DMS79 treated with DMSO at 0.1 percent for 48 hours (cell line): ENCODE results near the gene ABLIM2.
A peak's percentile ranks its signal among the peaks of the same experiment; 100 is the strongest.

Experiments used
- DNase-seq: peaks from one replicate; lab custom pipeline; 2025; lab: John Stamatoyannopoulos, UW

Gene ABLIM2

DNA sequence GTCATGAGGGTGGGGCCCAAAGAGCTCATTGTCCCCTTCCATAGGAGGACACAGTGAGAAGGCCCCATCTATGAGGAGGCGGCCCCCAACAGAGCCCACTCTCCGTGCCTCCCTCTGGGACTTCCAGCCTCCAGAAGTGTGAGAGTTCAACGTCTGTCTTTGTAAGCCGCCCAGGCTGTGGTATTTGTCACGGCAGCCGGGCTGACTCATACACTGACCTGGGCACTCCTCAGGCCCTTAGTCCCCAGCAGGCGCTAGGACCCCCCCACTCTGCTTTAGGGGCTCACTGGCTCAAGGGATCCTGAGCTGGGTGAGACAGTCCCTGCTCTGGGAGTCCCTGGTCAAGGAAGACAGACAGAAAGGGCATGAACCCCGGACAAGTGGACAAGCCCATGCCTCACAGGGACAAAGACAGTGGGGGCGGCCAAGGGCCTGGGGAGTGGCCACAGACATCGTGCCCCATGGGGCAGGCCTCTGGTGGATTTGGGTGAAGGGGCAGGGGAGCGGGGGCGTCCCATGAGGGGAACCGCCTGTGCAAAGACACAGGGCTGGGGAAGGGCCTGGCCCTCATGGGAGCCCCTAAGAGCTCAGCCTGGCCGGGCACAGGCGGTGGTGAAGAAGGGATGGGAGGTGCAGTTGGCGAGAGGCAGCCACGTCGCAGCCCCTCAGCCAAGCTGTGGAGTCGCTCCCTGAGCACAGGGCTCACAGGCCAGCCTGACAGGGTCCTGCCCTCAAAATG, 21.5 kb downstream of the ABLIM2 start:
- no peak for DNase-seq

DNA sequence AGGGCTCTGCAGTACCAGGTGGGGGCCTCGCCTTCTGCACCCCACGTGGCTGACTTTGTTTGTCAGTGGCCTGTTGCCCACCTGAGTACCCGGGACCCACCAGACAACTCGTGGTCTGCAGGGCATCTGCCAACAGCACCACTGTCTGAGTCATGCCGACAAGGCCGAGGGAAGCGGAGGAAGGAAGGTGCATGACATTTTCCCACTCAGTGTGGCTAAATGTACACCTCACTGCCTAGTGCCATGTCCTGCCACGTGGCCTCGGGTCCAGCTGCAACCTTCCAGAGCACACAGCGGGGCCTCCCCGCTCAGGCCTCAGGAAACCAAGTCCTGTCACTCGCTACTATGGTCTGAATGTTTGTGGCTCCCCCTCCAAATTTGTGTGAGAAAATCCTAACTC, 22.1 kb downstream of the ABLIM2 start:
- DNase-seq: no peak

DNA sequence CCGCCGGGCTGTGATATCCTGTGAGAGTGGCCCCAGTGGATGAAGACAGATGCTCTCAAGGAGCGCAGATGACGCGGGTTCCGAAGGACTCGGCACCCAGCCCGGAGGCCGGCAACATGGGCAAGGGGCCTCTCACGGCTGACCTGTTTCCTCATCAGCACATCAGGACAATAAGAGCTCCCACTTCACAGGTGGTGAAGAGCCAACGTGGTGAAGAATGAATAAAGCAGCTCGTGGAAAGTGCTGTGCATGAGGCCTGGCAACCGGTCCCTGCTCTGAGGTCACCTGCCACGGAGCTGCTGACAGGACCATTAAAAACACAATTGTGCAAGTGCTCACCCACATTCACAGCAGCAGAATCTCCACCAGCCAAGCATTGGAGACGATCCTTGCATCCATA, 22.9 kb downstream of the ABLIM2 start:
- no peak for DNase-seq

DNA sequence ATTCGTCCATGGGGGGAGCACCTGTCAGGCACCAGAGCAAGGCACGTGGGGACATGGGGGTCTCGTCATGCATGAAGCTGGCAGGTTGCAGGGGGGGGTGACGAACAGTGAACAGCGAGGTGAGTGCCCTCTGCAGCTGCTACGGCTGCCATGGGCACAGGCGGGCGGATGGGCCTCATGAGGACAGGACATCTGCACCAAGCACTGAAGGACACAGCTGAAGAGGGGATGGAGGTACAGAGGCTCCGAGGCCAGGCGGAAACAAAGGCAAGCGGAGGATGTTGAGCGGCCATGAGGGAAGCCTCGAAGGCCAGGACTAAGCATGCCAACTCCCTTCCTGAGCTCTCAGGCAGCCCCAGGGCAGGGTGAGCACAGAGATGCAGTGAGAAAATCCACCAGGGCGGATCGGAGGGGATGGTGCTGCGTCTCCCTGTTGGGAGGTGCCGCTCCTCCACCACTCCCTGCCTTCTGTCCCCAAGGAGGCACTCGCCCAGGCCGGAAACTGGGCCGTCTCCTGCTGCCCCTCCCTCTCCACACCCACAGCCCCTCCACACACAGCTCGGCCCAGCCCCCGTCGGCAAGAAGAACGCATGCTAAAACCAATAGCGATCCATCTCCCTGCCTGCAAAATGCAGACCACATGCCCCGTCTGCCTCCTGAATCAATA, 24.6 kb downstream of the ABLIM2 start:
- DNase-seq: no peak

DNA sequence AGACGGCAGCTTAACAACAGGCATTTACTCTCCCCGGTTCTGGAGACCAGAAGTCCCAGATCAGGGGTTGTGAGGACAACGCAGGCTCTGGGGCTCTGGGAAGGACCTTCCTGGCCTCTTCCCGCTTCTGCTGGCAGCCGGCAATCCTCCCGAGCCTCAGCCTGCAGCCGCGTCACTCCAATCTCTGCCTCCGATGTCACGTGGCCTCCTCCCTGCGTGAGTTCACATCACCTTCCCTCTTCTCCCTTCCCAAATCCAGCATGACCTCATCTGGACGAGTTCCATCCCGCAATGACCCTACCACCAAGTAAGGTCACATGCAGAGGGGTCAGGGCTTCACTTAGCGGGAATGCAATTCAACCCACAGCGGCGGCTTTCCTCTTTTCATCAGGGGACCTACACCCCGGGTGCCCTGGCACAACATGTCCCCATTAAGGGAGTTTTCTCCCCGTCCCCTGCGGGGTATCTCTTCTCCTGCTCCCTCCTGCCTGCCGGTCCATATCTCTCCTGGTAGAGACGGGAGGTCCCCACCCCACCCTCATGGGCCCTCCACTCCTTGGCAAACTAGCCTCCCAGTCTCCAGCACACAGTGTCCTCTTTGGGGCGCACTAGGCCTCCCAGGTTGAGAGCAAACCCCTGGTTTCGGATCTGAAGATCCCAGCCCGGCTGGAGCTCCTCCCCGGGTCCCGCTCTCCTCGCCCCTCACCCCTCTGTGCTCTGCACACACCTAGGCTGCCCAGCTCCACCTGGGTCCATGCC, 25.5 kb downstream of the ABLIM2 start:
- no peak for DNase-seq

DNA sequence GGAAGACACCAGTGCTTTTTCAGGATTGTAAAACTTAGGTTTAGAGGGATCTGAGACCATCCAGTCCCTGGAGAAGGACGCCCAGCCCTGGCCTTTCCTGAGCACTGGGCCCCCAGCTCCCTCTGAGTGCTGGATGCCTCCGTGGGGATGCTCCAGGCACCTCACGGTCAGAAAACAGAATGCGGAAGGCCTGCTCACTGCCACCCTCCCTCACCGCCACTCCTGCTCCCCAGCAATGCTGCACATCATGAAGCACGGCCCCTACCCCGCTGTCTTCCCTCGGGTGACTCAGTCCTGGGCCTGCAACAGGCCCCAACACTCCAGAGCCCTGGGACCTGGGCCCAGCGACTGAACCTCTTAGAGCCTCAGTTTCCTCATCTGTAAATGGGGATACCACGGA, 26.2 kb downstream of the ABLIM2 start:
- DNase-seq: no peak

DNA sequence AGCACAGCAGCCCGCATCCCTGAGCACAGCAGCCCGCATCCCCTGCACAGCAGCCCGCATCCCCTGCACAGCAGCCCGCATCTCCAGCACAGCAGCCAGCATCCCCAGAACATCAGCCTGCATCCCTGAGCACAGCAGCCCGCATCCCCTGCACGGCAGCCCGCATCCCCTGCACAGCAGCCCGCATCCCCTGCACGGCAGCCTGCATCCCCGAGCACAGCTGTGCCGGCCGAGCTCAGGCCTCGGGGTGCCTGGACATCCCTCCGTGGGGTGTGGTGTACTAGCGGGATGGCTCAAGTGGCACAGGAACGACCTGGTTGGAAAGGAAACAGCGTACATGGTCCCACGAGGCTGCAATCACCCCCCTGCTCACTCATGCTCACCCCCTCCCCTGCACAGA, 26.8 kb downstream of the ABLIM2 start:
- DNase-seq: no peak

DNA sequence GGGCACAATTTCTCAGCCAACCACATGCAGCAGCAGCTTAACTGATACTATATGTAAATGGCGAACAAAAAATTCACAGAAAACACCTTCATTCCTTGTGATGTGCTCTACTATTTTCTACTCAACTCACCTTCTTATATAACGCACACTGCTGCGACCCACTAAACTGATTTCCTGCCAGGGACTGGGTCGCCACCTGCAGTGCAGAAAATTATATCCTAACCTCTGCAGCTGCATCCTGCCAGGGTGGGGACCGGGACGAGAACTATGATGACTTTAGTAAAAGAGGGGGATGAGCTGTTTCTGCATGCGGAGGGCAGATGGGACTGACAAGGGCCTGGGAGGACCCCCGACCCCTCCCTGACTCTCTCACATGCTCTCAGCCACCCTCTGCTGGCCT, 27.4 kb downstream of the ABLIM2 start:
- no peak for DNase-seq

DNA sequence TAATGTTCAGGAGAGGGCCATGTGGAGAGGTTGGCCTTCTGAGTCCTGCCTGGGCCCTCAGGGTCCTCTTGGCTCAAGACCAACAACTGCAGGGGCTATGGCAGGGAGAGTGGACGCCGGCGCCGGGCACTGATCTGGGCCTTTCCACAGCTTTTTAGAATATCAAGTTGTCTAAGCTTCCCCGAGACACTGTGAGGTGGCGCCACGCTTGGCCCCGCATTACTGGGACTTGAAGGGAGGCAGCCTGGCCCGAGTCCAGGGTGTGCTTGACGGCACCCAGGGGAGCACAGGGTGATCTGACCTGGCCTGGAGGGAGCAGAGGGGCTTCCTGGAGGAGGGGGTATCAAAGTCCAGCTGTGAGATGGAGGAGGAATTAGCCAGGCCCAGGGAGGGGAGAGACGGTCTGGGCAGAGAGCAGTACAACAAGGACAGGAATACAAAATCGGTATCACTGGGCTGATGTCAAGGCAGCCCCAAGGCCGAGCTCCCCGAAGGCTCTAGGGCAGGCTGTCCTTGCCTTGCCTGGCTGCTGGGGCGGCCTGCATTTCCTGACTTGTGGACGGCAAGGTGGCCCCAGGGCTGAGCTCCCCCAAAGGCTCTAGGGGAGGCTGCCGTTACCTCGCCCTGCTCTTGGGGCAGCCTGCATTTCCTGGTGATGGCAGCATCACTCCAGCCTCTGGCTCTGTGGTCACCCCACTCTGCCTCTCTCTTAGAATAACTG, 28.1 kb downstream of the ABLIM2 start:
- no peak for DNase-seq

DNA sequence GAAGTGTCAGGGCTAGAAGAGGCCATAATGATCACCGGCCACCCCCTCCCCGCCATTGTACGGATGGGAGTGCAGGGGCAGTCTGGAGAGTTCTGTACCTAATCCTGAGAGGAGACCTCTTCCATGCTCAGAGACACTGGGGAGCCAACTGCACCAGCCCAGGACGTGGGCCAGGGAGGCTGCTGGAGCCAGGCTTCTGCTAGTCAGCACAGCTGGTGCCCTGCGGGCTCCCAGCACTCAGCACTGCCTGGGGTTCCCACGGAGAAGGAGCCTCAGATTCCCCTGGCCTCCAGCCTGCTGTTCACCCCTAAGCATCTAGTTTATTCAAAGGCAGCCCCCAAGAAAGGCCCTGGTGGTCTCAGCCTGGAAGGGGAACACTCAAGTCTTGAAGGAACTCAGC, 28.8 kb downstream of the ABLIM2 start:
- no peak for DNase-seq

DNA sequence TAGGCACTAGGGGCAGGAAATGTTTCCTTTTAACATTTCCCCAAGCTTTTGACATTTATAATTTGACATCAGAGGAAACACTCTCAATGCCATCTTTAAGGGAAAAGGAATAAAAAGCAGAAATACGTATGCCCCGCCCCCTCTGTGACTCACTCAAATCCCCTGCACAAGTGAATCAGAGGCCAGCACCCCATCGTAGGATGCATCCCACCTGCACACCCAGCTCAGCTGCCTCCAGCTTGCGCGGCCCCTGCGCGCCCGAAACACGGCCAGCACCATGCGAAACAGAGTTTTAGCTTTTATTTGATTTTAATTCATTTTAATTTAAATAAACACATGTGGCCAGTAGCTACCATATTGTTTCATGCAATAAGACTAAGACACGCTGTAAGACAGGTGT, 29.5 kb downstream of the ABLIM2 start:
- no peak for DNase-seq

DNA sequence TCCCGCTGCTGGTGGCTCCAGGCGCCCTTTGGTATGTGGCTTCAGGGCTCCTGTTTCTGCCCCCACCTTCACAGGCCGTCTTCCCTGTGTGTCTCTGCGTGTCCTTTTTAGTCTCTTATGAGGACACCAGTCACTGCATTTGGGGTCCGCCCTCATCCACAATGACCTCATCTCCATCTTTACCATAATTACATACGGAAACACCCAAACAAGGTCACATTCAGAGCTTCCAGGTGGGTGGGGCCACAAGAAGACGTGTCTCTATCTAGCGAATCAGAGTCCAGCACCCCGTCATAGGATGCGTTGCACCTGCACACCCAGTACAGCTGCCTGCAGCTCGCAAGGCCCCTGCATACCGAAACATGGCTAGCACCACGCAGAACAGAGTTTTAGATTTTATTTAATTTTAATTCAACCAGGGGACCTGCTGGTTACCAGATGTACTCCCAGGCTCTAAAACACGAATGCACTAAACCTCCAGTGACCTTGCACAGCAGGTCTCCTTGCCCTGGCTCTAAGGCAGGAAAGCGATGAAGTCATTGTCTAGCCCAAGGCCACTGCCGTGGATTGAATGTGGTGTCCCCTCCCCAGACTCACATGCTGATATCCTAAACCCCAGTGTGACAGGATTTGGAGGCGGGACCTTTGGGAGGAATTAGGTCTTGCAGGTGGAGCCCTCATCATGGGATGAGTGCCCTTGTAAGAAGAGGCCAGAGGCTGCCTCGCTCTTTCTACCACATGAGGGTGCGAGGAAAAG, 30.3 kb downstream of the ABLIM2 start:
- peak; percentile 18 for DNase-seq

DNA sequence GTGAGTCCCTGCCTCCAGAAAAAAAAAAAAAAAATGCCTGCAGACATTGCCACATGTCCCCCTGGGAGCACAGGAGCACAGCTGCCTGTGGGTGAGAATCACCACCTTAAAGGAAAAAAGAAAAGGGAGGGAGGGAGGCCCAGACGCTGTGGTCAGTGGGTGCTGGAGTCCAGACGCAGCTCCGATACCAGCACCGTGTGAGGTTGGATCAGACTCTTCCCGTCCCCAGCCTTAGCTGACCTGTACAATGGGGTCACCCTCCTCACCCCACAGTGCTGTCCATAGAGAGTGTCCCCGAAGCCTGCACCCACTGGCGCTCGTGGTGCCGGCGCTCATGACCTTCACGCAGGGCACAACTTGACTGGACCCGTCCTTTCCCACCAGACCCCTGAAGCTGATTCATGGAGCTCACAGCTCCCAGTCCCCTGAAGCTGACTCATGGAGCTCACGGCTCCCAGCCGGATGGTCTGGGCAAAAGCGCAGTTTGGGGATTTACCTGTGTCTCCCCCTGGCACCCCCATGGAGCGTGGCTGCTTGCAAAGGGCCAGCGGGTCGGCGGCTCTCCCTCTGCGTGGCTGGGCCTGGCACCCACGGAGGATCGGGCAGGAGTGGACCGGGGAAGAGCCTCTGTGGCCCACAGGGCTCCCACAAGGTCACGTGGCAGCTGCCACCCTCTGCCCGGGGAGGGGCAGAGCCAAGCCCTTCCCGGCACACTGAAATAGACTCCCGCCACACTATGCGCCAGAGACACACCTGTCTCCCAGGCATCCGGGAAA, 31.4 kb downstream of the ABLIM2 start:
- no peak for DNase-seq

DNA sequence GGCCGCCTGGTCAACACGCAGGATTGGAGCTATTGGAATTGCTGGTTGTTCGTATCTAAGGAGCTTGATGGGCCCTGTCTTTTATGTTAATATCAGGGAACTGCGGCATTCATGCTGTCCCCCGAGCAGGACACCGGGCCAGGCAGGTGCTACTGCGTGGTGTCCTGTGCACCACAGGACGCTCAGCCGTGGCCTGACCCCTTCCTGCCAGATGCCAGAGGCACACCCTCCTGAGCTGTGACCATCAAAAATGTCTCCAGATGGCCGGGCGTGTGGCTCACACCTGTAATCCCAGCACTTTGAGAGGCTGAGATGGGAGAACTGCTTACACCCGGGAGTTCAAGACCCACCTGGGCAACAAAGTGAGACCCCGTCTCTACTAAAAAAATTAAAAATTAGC, 32.1 kb downstream of the ABLIM2 start:
- no peak for DNase-seq

DNA sequence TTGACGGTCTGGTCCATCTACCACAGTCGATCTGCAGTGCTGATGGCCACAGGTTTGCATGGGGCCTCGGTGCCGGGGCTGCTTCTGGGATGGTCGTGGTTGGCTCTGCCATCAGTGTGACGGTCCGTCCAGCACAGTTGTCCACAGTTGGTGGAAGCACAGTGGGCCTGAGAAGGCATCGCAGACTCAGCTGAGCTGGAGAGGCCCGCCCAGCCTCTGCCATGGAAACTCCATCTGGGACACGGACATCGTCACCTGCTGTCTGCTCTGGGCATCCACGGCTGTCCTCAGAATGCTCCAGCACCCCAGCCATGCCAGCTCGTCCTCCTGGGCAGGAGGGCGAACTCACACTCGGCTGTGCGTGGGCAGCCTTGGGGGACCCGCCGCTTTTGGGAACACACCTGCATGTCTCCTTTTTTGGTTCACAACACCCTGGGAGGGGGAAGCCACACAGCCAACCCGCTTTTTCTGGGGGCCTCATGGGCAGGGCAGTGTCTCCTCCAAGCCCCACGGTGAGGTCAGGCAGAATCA, 33.0 kb downstream of the ABLIM2 start:
- DNase-seq: no peak

DNA sequence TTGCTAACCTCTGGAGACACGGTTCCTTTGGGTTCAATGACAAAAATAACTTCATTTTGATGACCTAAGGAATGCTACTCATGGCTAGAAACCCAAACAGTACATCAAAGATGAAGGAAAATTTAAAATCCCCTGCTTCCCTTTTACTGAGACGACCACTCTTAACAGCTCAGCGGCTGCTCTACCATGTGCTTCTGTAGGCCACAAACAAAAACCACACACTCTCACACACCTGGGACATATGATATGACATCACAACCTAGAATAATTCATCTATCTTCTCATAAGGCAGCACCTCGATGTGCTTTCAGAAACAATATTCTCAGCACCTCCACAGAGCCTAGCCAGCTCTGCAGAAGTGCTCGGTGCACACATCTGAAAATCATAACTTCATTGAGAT, 34.7 kb downstream of the ABLIM2 start:
- DNase-seq: no peak

DNA sequence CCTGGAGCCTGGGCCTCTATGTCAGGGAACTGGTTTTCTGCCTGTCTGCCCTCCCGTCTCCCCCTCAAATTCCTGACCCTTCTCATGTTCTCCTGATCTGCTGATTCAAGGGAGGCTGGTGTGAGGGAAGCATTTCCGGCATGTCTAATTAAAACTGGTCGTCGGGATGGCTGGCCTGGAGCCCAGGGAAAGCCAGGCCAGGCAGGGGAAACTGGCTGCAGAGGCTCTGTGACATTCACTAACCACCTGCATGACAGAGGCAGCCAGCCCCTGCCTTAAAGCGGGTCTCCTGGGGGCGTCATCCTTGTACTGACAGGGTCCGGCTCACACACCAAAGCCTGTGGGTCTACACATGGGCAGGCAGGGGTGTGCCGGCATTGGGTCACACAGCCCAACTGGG, 35.2 kb downstream of the ABLIM2 start:
- DNase-seq: no peak

DNA sequence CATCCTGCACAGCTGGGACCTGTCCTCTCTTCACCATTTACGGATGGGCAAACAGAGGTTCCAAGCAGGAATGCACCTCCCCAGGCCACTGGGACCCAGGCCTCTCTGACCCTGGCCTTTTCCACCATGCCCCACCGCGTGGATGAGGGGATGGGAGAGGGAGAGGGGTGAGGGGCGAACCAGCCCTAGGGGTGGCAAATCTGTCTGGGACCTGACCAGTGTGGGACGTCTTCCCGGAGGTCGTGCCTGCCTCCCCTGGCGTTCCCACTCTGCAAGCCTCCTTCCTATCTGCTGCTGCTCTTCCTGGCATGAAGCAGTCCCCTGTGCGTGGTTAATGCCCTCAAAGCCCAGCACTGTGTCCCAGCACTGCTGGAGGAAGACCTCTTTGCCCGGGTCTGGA, 35.9 kb downstream of the ABLIM2 start:
- DNase-seq: no peak

DNA sequence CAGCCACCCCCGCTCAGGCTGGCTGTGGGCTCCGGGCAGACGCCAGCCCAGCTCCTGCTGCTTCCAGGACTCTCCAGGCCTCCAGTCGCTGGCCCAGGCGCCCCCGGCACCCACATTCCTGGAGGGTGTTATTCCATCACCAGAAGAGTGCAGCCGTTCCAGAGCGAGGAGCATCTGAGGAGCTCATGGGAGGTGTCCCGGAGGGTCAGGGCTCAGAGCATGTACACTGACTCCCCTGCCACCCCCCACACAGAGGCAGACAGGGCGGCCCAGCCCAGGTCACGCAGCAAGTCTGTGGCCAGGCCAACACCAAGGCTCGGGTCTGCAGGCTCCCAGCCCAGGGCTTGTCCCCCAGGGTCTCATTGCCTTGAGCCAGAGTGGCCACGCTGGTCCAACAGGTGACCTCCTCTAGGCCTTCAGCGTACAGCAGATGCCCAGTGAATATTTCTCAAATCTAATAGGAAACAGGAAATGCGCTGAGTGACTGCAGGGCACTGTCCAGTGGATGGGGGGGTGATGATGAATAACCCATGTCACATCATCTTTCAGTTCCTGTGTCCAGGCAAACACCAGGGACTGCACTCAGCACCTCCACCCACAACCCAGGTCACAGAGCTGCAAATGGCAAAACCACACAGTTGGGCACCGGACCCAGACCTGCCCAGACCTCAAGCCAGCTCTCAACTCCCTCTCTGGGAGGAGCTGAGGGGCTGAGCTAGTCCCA, 37.2 kb downstream of the ABLIM2 start:
- no peak for DNase-seq

DNA sequence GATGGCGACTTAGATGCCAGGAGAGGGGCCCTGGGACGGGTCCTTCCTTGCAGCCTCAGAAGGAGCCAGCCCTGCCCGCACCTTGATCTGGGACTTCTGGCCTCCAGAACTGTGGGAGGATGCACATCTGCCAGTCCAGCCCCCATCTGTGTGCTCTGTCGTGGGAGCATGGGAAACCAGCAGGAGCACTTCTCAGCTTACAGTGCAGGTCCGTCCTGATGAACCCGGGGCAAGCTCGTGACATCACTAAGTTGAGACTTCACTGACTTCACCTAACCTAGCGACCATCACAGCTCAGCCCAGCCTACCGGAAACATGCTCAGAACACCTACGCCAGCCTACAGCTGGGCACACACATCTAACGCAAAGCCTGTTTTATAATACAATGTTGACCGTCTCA, 38.1 kb downstream of the ABLIM2 start:
- DNase-seq: no peak
